GM12878 (cell line): ENCODE data around the gene ADARB1. TPM values are rescaled to one million over a fixed set of nuclear protein-coding genes. Genes with fewer than 3 reads are reported as not detected.

Experiments used
- ATF2 ChIP-seq: IDR thresholded peaks from 2 replicates; pipeline ENCODE4 v1.6.1; 2012; ENCODE audit warnings: low read length, inconsistent platforms
- CBX3 ChIP-seq: fragments of 200-600 bp; sonication (generic); IDR thresholded peaks from 2 replicates; pipeline ENCODE4 v1.6.1; 2016; ENCODE audit warnings: low read depth, borderline replicate concordance
- CHD1 ChIP-seq: IDR thresholded peaks from 2 replicates; pipeline ENCODE4 v1.6.1; 2012; ENCODE audit warnings: low read depth, low read length, improper control_type of control experiment
- CUX1 ChIP-seq: IDR thresholded peaks from 2 replicates; pipeline ENCODE4 v1.6.1; 2012; ENCODE audit warnings: improper control_type of control experiment, low read depth, low read length; ENCODE audit not compliant: insufficient replicate concordance
- FOXM1 ChIP-seq: IDR thresholded peaks from 2 replicates; pipeline ENCODE4 v1.6.1; 2012; ENCODE audit warnings: low read depth, mild to moderate bottlenecking, inconsistent platforms, low read length, moderate library complexity
- GABPA ChIP-seq: IDR thresholded peaks from 2 replicates; pipeline ENCODE4 v1.6.1; 2014; ENCODE audit warnings: antibody characterized with exemption, low read depth, mild to moderate bottlenecking, inconsistent platforms
- GATAD2B ChIP-seq: fragments of 450-650 bp; conservative IDR thresholded peaks from 2 replicates; pipeline ENCODE4 v1.6.1; 2017; ENCODE audit warnings: low read depth, mild to moderate bottlenecking, moderate library complexity
- HDGF ChIP-seq: fragments of 450-650 bp; IDR thresholded peaks from 2 replicates; pipeline ENCODE4 v1.6.1; 2016; ENCODE audit warnings: antibody characterized with exemption
- JUND ChIP-seq: IDR thresholded peaks from 2 replicates; pipeline ENCODE4 v1.6.1; 2012; ENCODE audit warnings: low read depth, mild to moderate bottlenecking, low read length, improper control_type of control experiment, moderate library complexity
- MYB ChIP-seq: fragments of 150-350 bp; IDR thresholded peaks from 2 replicates; pipeline ENCODE4 v1.6.1; 2014; ENCODE audit warnings: mild to moderate bottlenecking, low read depth, low read length, borderline replicate concordance
- PAX8 ChIP-seq: fragments of 450-650 bp; IDR thresholded peaks from 2 replicates; pipeline ENCODE4 v1.6.1; 2017; ENCODE audit warnings: mild to moderate bottlenecking, moderate library complexity
- POLR2A ChIP-seq: IDR thresholded peaks from 2 replicates; pipeline ENCODE4 v1.6.1; 2011; ENCODE audit warnings: low read depth, mild to moderate bottlenecking, low read length
- RBBP5 ChIP-seq: fragments of 200-600 bp; sonication (generic); conservative IDR thresholded peaks from 2 replicates; pipeline ENCODE4 v1.6.1; 2016
- SUPT20H ChIP-seq: IDR thresholded peaks from 2 replicates; pipeline ENCODE4 v1.6.1; 2011; ENCODE audit warnings: low read depth, mild to moderate bottlenecking, low read length, moderate library complexity, borderline replicate concordance; ENCODE audit not compliant: control insufficient read depth
- USF1 ChIP-seq: IDR thresholded peaks from 2 replicates; pipeline ENCODE4 v1.6.1; 2011; ENCODE audit warnings: borderline replicate concordance, low read depth, mild to moderate bottlenecking, moderate library complexity, mixed read lengths, low read length; ENCODE audit not compliant: insufficient read depth; ENCODE audit errors: extremely low read length
- WRNIP1 ChIP-seq: IDR thresholded peaks from 2 replicates; pipeline ENCODE4 v1.6.1; 2011; ENCODE audit warnings: low read depth, low read length, improper control_type of control experiment, borderline replicate concordance
- YY1 ChIP-seq: IDR thresholded peaks from 2 replicates; pipeline ENCODE4 v1.6.1; 2011; ENCODE audit warnings: low read depth, mild to moderate bottlenecking, low read length
- ZBTB4 ChIP-seq: fragments of 450-650 bp; formaldehyde crosslinking; IDR thresholded peaks from 2 replicates; pipeline ENCODE4 v1.4.0; 2022; ENCODE audit warnings: mild to moderate bottlenecking, moderate library complexity
- ZNF24 ChIP-seq: fragments of 450-650 bp; IDR thresholded peaks from 2 replicates; pipeline ENCODE4 v1.6.1; 2017; ENCODE audit warnings: antibody characterized with exemption, mild to moderate bottlenecking
- polyA plus RNA-seq, 11 experiments: library from polyadenylated mRNA; depleted of rRNA in 4 of 11; unstranded in 6 of 11; stranded (reverse) in 5 of 11; fragments of >200 nt; fragmentation: Nextera tagmentation in 4 of 11; fragmentation: Illumina TruSeq in 1 of 11; extraction: Ambion mirVana in 4 of 11; extraction: Trizol in 1 of 11; gene quantifications; 1 replicate in 1 of 11; 2 replicates in 10 of 11; pipeline versions ENCODE4 v1.2.1 to v1.2.3, GENCODE V29; 2011 to 2016; ENCODE audit warnings: inconsistent platforms in 2 of 11, missing spikeins in 2 of 11, low read depth in 1 of 11
- total RNA-seq, 4 experiments: library from RNA; depleted of rRNA in 3 of 4; stranded (reverse); fragments of >200 nt in 3 of 4; fragmentation: Illumina TruSeq in 1 of 4; extraction: Trizol in 1 of 4; gene quantifications; 2 replicates each; pipeline versions ENCODE4 v1.2.1 to v1.2.3, GENCODE V29; 2013 to 2021

Gene ADARB1
- total and polyA plus RNA-seq, 10 of the 15 experiments (the other 5 are each of a cell fraction or from before 2014, with no cell fraction given) = 5.7 to 61.7 (median 25.3) TPM

GRCh38 chr21:45110873-45111624 is 36.7 kb downstream of the ADARB1 start (continued):
- no peak for TF ChIP-seq WRNIP1
- no peak for TF ChIP-seq YY1
- peak; percentile 70; the same call in 1 of the 2 replicates for TF ChIP-seq HDGF
- no peak for TF ChIP-seq JUND
- TF ChIP-seq CUX1 = no peak
- no peak for TF ChIP-seq USF1
- no peak for TF ChIP-seq CBX3
- TF ChIP-seq ZNF24 = no peak
- peak; percentile 75; the same call in 1 of the 2 replicates for TF ChIP-seq MYB
- no peak for TF ChIP-seq GATAD2B
- no peak for TF ChIP-seq POLR2A
- no peak for TF ChIP-seq ATF2
- no peak for TF ChIP-seq CHD1
- no peak for TF ChIP-seq ZBTB4 (CRISPR knock-in tag)
- TF ChIP-seq RBBP5 = no peak
- TF ChIP-seq SUPT20H = no peak
- TF ChIP-seq GABPA = no peak
- no peak for TF ChIP-seq PAX8
- TF ChIP-seq FOXM1 = no peak
